ENCODE results near the gene OR5K3.

DNA sequence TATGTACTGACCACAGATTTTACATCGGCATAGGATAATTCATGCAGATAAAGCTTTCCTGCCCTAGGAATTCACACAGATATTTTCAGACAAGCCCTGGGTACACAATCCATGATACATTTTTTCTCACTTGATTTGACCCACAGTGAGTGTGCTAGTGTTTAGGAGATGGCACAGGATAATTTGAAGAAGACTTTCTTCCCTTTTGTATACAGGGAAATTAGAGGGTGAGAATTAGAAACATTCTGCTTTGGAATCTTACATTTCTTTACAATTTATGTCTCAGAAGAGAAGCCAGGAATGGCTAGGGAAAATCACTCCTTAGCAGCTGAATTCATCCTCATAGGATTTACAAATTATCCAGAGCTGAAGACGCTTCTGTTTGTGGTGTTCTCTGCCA is 36.9 kb upstream of the OR5K3 start, which contains the start of gene OR5K4:
- TF ChIP-seq, protein P1, sequence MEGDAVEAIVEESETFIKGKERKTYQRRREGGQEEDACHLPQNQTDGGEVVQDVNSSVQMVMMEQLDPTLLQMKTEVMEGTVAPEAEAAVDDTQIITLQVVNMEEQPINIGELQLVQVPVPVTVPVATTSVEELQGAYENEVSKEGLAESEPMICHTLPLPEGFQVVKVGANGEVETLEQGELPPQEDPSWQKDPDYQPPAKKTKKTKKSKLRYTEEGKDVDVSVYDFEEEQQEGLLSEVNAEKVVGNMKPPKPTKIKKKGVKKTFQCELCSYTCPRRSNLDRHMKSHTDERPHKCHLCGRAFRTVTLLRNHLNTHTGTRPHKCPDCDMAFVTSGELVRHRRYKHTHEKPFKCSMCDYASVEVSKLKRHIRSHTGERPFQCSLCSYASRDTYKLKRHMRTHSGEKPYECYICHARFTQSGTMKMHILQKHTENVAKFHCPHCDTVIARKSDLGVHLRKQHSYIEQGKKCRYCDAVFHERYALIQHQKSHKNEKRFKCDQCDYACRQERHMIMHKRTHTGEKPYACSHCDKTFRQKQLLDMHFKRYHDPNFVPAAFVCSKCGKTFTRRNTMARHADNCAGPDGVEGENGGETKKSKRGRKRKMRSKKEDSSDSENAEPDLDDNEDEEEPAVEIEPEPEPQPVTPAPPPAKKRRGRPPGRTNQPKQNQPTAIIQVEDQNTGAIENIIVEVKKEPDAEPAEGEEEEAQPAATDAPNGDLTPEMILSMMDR (IDR thresholded peaks at IDR 0.05; ENCODE audit: low read depth, low read length, missing input control), result no peak
- TF ChIP-seq EGR1 (IDR thresholded peaks at IDR 0.05; ENCODE audit: low read depth in 2 of 2), result no peak
- no peak for TF ChIP-seq NR2F2 (IDR thresholded peaks at IDR 0.05)
- no peak for TF ChIP-seq RAD21 (IDR thresholded peaks at IDR 0.05)
- TF ChIP-seq RXRA (IDR thresholded peaks at IDR 0.05), result no peak
- TF ChIP-seq, protein P2, sequence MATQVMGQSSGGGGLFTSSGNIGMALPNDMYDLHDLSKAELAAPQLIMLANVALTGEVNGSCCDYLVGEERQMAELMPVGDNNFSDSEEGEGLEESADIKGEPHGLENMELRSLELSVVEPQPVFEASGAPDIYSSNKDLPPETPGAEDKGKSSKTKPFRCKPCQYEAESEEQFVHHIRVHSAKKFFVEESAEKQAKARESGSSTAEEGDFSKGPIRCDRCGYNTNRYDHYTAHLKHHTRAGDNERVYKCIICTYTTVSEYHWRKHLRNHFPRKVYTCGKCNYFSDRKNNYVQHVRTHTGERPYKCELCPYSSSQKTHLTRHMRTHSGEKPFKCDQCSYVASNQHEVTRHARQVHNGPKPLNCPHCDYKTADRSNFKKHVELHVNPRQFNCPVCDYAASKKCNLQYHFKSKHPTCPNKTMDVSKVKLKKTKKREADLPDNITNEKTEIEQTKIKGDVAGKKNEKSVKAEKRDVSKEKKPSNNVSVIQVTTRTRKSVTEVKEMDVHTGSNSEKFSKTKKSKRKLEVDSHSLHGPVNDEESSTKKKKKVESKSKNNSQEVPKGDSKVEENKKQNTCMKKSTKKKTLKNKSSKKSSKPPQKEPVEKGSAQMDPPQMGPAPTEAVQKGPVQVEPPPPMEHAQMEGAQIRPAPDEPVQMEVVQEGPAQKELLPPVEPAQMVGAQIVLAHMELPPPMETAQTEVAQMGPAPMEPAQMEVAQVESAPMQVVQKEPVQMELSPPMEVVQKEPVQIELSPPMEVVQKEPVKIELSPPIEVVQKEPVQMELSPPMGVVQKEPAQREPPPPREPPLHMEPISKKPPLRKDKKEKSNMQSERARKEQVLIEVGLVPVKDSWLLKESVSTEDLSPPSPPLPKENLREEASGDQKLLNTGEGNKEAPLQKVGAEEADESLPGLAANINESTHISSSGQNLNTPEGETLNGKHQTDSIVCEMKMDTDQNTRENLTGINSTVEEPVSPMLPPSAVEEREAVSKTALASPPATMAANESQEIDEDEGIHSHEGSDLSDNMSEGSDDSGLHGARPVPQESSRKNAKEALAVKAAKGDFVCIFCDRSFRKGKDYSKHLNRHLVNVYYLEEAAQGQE (IDR thresholded peaks at IDR 0.05), result no peak
- no peak for TF ChIP-seq YY1 (IDR thresholded peaks at IDR 0.05)
- TF ChIP-seq SP1 (IDR thresholded peaks at IDR 0.05), result no peak
- no peak for TF ChIP-seq TAF1 (conservative IDR thresholded peaks at IDR 0.05)
- TF ChIP-seq, protein P3, sequence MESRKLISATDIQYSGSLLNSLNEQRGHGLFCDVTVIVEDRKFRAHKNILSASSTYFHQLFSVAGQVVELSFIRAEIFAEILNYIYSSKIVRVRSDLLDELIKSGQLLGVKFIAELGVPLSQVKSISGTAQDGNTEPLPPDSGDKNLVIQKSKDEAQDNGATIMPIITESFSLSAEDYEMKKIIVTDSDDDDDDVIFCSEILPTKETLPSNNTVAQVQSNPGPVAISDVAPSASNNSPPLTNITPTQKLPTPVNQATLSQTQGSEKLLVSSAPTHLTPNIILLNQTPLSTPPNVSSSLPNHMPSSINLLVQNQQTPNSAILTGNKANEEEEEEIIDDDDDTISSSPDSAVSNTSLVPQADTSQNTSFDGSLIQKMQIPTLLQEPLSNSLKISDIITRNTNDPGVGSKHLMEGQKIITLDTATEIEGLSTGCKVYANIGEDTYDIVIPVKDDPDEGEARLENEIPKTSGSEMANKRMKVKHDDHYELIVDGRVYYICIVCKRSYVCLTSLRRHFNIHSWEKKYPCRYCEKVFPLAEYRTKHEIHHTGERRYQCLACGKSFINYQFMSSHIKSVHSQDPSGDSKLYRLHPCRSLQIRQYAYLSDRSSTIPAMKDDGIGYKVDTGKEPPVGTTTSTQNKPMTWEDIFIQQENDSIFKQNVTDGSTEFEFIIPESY (IDR thresholded peaks at IDR 0.05), result no peak
- TF ChIP-seq, protein P4, sequence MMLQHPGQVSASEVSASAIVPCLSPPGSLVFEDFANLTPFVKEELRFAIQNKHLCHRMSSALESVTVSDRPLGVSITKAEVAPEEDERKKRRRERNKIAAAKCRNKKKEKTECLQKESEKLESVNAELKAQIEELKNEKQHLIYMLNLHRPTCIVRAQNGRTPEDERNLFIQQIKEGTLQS (IDR thresholded peaks at IDR 0.05), result no peak

All from liver (tissue), 3 donors.